HepG2 (cell line): ENCODE measurements around the gene OSBPL2. TPM values are rescaled to one million over a fixed set of nuclear protein-coding genes. Genes with fewer than 3 reads are reported as not detected.

Experiments used
- ARID5B ChIP-seq: IDR thresholded peaks from 2 replicates; pipeline ENCODE4 v1.4.0; 2020; ENCODE audit warnings: mild to moderate bottlenecking, missing genetic modification reagents
- BRD4 ChIP-seq: sonication (generic); formaldehyde crosslinking; IDR thresholded peaks from 2 replicates; pipeline ENCODE4 v1.4.0; 2020; ENCODE audit warnings: missing genetic modification reagents
- GRHL1 ChIP-seq: sonication (generic); formaldehyde crosslinking; conservative IDR thresholded peaks from 2 replicates; pipeline ENCODE4 v1.8.0; 2022; ENCODE audit warnings: missing genetic modification reagents
- HDAC2 ChIP-seq: sonication (generic); formaldehyde crosslinking; IDR thresholded peaks from 2 replicates; pipeline ENCODE4 v1.4.0; 2020; ENCODE audit warnings: missing genetic modification reagents
- RARA ChIP-seq: IDR thresholded peaks from 2 replicates; pipeline ENCODE4 v1.6.1; 2016; ENCODE audit warnings: missing genetic modification reagents, missing compliant biosample characterization
- RBAK ChIP-seq: sonication (generic); formaldehyde crosslinking; IDR thresholded peaks from 2 replicates; pipeline ENCODE4 v1.5.1; 2020; ENCODE audit warnings: mild to moderate bottlenecking, missing genetic modification reagents
- USF2 ChIP-seq, 2 experiments: sonication (generic) in 1 of 2; formaldehyde crosslinking in 1 of 2; IDR thresholded peaks; 2 replicates each; pipeline versions ENCODE4 v1.5.1 to v1.6.1; 2011 to 2020; ENCODE audit warnings: borderline replicate concordance in 1 of 2, low read depth in 1 of 2, low read length in 1 of 2, mild to moderate bottlenecking in 1 of 2, missing genetic modification reagents in 1 of 2, moderate library complexity in 1 of 2
- ZHX2 ChIP-seq, 2 experiments: sonication (generic) in 1 of 2; formaldehyde crosslinking in 1 of 2; IDR thresholded peaks; 2 replicates each; pipeline versions ENCODE4 v1.6.1 to v1.9.0; 2014 to 2022; ENCODE audit warnings: antibody characterized with exemption in 1 of 2, borderline replicate concordance in 1 of 2, inconsistent platforms in 1 of 2, low read depth in 1 of 2, missing genetic modification reagents in 1 of 2
- ZNF234 ChIP-seq: sonication (generic); formaldehyde crosslinking; conservative IDR thresholded peaks from 2 replicates; pipeline ENCODE4 v1.5.1; 2020; ENCODE audit warnings: mild to moderate bottlenecking, missing genetic modification reagents
- ZNF430 ChIP-seq: sonication (generic); formaldehyde crosslinking; IDR thresholded peaks from 2 replicates; pipeline ENCODE4 v1.9.0; 2021; ENCODE audit warnings: mild to moderate bottlenecking, missing genetic modification reagents
- ZNF672 ChIP-seq: sonication (generic); formaldehyde crosslinking; IDR thresholded peaks from 2 replicates; pipeline ENCODE4 v1.8.1; 2022; ENCODE audit warnings: missing genetic modification reagents
- polyA plus RNA-seq, 8 experiments: library from polyadenylated mRNA; depleted of rRNA in 3 of 8; stranded (reverse) in 7 of 8; unstranded in 1 of 8; fragments of >200 nt; fragmentation: Illumina TruSeq in 4 of 8; extraction: Trizol in 4 of 8; gene quantifications; 2 replicates each; pipeline versions ENCODE4 v1.2.1 to v1.2.3, GENCODE V29; 2011 to 2016; ENCODE audit warnings: low read depth in 4 of 8, missing spikeins in 1 of 8, mixed read lengths in 1 of 8; ENCODE audit not compliant: insufficient read depth in 1 of 8
- total RNA-seq, 5 experiments: library from RNA; depleted of rRNA; stranded (reverse); fragments of >200 nt; fragmentation: Illumina TruSeq; extraction: Trizol; gene quantifications; 2 replicates each; pipeline ENCODE4 v1.2.3, GENCODE V29; 2016; ENCODE audit warnings: low read depth in 1 of 5
- TF ChIP-seq, protein P1 (sequence below): sonication (generic); formaldehyde crosslinking; conservative IDR thresholded peaks from 2 replicates; pipeline ENCODE4 v1.4.0; 2020; ENCODE audit warnings: missing genetic modification reagents

OSBPL2 gene
- total and polyA plus RNA-seq, 2 of the 13 experiments (the other 11 are each of a cell fraction or from before 2014, with no cell fraction given) = 18.5 to 37.4 TPM

GRCh38 chr20:62246872-62247652 lies 8.7 kb downstream of the OSBPL2 start (continued):
- TF ChIP-seq BRD4 (CRISPR knock-in tag) (no peak), HDAC2 (CRISPR knock-in tag) (peak; percentile 66; the same call in 1 of the 2 replicates), RARA (CRISPR knock-in tag) (peak; percentile 89), GRHL1 (no peak), ZNF430 (CRISPR knock-in tag) (no peak), RBAK (CRISPR knock-in tag) (0 out of 2 replicates have a peak, but pooled peaks have one; percentile 40), ARID5B (CRISPR knock-in tag) (peak; percentile 64), ZNF672 (CRISPR knock-in tag) (peak; percentile 70; the same call in 1 of the 2 replicates), USF2 (IDR thresholded peaks at IDR 0.05; ENCODE audit: low read depth, low read length) (peak; percentile 13; the same call in 1 of the 2 replicates), USF2 (CRISPR knock-in tag; IDR thresholded peaks at IDR 0.05; ENCODE audit: borderline replicate concordance) (no peak), ZHX2 (IDR thresholded peaks at IDR 0.05; ENCODE audit: low read depth) (no peak), ZHX2 (CRISPR knock-in tag; IDR thresholded peaks at IDR 0.05; ENCODE audit: borderline replicate concordance) (no peak), ZNF234 (CRISPR knock-in tag) (0 out of 2 replicates have a peak, but pooled peaks have one; percentile 31)
- TF ChIP-seq, protein P1, sequence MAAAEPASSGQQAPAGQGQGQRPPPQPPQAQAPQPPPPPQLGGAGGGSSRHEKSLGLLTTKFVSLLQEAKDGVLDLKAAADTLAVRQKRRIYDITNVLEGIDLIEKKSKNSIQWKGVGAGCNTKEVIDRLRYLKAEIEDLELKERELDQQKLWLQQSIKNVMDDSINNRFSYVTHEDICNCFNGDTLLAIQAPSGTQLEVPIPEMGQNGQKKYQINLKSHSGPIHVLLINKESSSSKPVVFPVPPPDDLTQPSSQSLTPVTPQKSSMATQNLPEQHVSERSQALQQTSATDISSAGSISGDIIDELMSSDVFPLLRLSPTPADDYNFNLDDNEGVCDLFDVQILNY (CRISPR knock-in tag) = no peak; the same call in 1 of the 2 replicates
